K562 (cell line): ENCODE measurements around the gene HLCS. TPM values are rescaled to one million over a fixed set of nuclear protein-coding genes. Genes with fewer than 3 reads are reported as not detected.

Experiments used
- CC2D1A ChIP-seq: fragments of 450-650 bp; IDR thresholded peaks from 2 replicates; pipeline ENCODE4 v1.6.1; 2017; ENCODE audit warnings: mild to moderate bottlenecking
- CCNT2 ChIP-seq: IDR thresholded peaks from 2 replicates; pipeline ENCODE4 v1.6.1; 2011; ENCODE audit warnings: borderline replicate concordance, low read depth, mild to moderate bottlenecking, moderate library complexity, mixed read lengths, low read length; ENCODE audit not compliant: insufficient read length; ENCODE audit errors: extremely low read depth
- CSDE1 ChIP-seq, 2 experiments: fragments of 450-650 bp; IDR thresholded peaks; 2 replicates each; pipeline ENCODE4 v1.6.1; 2016; ENCODE audit warnings: mild to moderate bottlenecking in 1 of 2
- E2F1 ChIP-seq: sonication (generic); formaldehyde crosslinking; IDR thresholded peaks from 2 replicates; pipeline ENCODE4 v1.8.1; 2023; ENCODE audit warnings: mild to moderate bottlenecking, missing genetic modification reagents, moderate library complexity
- ETV5 ChIP-seq: sonication (generic); formaldehyde crosslinking; IDR thresholded peaks from 2 replicates; pipeline ENCODE4 v1.4.0; 2020; ENCODE audit warnings: low read depth, mild to moderate bottlenecking, missing genetic modification reagents
- HCFC1 ChIP-seq: IDR thresholded peaks from 2 replicates; pipeline ENCODE4 v1.6.1; 2012; ENCODE audit warnings: low read depth, low read length, improper control_type of control experiment
- HDAC6 ChIP-seq: IDR thresholded peaks from 2 replicates; pipeline ENCODE4 v1.6.1; 2012; ENCODE audit warnings: low read depth, mild to moderate bottlenecking, control low read depth, inconsistent platforms, low read length, moderate library complexity
- ILF3 ChIP-seq: fragments of 450-650 bp; IDR thresholded peaks from 2 replicates; pipeline ENCODE4 v1.6.1; 2018; ENCODE audit warnings: antibody characterized with exemption, mild to moderate bottlenecking, moderate library complexity, borderline replicate concordance
- JUNB ChIP-seq: fragments of 450-650 bp; formaldehyde crosslinking; conservative IDR thresholded peaks from 2 replicates; pipeline ENCODE4 v1.4.0; 2020; ENCODE audit warnings: mild to moderate bottlenecking
- MBD1 ChIP-seq: fragments of 250-450 bp; sonication (Bioruptor Pico); IDR thresholded peaks from 2 replicates; pipeline ENCODE4 v1.8.0; 2022; ENCODE audit warnings: inconsistent platforms
- MCM7 ChIP-seq, 2 experiments: fragments of 450-650 bp; IDR thresholded peaks; 2 replicates each; pipeline ENCODE4 v1.6.1; 2016 to 2018
- MYBL2 ChIP-seq, 2 experiments: fragments of 450-650 bp in 1 of 2; sonication (generic) in 1 of 2; formaldehyde crosslinking in 1 of 2; IDR thresholded peaks; 2 replicates each; pipeline versions ENCODE4 v1.6.1 to v1.8.1; 2017 to 2022; ENCODE audit warnings: borderline replicate concordance in 1 of 2, inconsistent platforms in 1 of 2, low read depth in 1 of 2, mild to moderate bottlenecking in 1 of 2, missing genetic modification reagents in 1 of 2, moderate library complexity in 1 of 2
- NUFIP1 ChIP-seq: fragments of 450-650 bp; IDR thresholded peaks from 2 replicates; pipeline ENCODE4 v1.6.1; 2018; ENCODE audit not compliant: partially characterized antibody
- PBX2 ChIP-seq, 2 experiments: IDR thresholded peaks in 1 of 2; conservative IDR thresholded peaks in 1 of 2; 2 replicates each; pipeline ENCODE4 v1.6.1; 2016; ENCODE audit warnings: low read depth in 2 of 2, mild to moderate bottlenecking in 1 of 2, missing compliant biosample characterization in 1 of 2, missing genetic modification characterization in 1 of 2, moderate library complexity in 1 of 2
- POLR3A ChIP-seq: IDR thresholded peaks from 2 replicates; pipeline ENCODE4 v1.6.1; 2011; ENCODE audit warnings: borderline replicate concordance, mild to moderate bottlenecking, moderate library complexity; ENCODE audit not compliant: insufficient read length, insufficient read depth; ENCODE audit errors: extremely low read depth
- RAD51 ChIP-seq: fragments of 450-650 bp; IDR thresholded peaks from 2 replicates; pipeline ENCODE4 v1.7.1; 2016; ENCODE audit warnings: low read depth, mild to moderate bottlenecking, borderline replicate concordance
- RFX1 ChIP-seq: fragments of 450-650 bp; IDR thresholded peaks from 2 replicates; pipeline ENCODE4 v1.6.1; 2016; ENCODE audit warnings: mild to moderate bottlenecking, moderate library complexity
- TAF1 ChIP-seq: IDR thresholded peaks from 2 replicates; pipeline ENCODE4 v1.6.1; 2011; ENCODE audit warnings: mild to moderate bottlenecking, low read length, moderate library complexity; ENCODE audit not compliant: insufficient read depth, control insufficient read depth, severe bottlenecking; ENCODE audit errors: extremely low read depth
- USF2 ChIP-seq: sonication (generic); formaldehyde crosslinking; IDR thresholded peaks from 2 replicates; pipeline ENCODE4 v1.5.0; 2020; ENCODE audit warnings: missing genetic modification reagents
- XRCC5 ChIP-seq: fragments of 200-400 bp; formaldehyde crosslinking; IDR thresholded peaks from 2 replicates; pipeline ENCODE4 v1.6.1; 2017; ENCODE audit warnings: low read depth, mild to moderate bottlenecking, low read length
- polyA plus RNA-seq, 8 experiments: library from polyadenylated mRNA; depleted of rRNA in 4 of 8; stranded (reverse) in 5 of 8; unstranded in 3 of 8; fragments of >200 nt; fragmentation: Nextera tagmentation in 2 of 8; fragmentation: Illumina TruSeq in 1 of 8; extraction: Ambion mirVana in 2 of 8; extraction: Trizol in 1 of 8; gene quantifications; 2 replicates each; pipeline versions ENCODE4 v1.2.1 to v1.2.3, GENCODE V29; 2011 to 2014; ENCODE audit warnings: inconsistent platforms in 1 of 8, missing spikeins in 1 of 8
- total RNA-seq, 7 experiments: library from RNA; depleted of rRNA in 6 of 7; stranded (reverse); fragments of >200 nt in 6 of 7; fragmentation: Illumina TruSeq in 2 of 7; extraction: Trizol in 2 of 7; gene quantifications; 2 replicates each; pipeline versions ENCODE4 v1.2.1 to v1.2.3, GENCODE V29; 2011 to 2021; ENCODE audit warnings: low replicate concordance in 1 of 7

Gene HLCS
- total and polyA plus RNA-seq, 9 of the 15 experiments (the other 6 are each of a cell fraction or from before 2014, with no cell fraction given): 3.0 to 21.5 (median 17.1) TPM

GRCh38 chr21:36989699-36990507 is 23.4 kb upstream of the HLCS start (continued):
- TF ChIP-seq MYBL2 (IDR thresholded peaks at IDR 0.05; ENCODE audit: low read depth): no peak
- TF ChIP-seq MYBL2 (CRISPR knock-in tag; IDR thresholded peaks at IDR 0.05; ENCODE audit: borderline replicate concordance): no peak
- peak in 1 of 2 experiments; percentile 57; a peak in 1 of 4 replicates for TF ChIP-seq CSDE1 (IDR thresholded peaks at IDR 0.05)
- TF ChIP-seq USF2: no peak
- TF ChIP-seq RFX1: no peak
- no peak for TF ChIP-seq POLR3A
- TF ChIP-seq NUFIP1: peak; percentile 48
- TF ChIP-seq PBX2 (CRISPR knock-in tag; IDR thresholded peaks at IDR 0.05; ENCODE audit: low read depth): no peak
- TF ChIP-seq PBX2 (tag; conservative IDR thresholded peaks at IDR 0.05; ENCODE audit: low read depth): no peak
- TF ChIP-seq CC2D1A: no peak
- peak; percentile 92 for TF ChIP-seq ETV5 (CRISPR knock-in tag)
- peak; percentile 50; the same call in 1 of the 2 replicates for TF ChIP-seq HCFC1
- TF ChIP-seq ILF3: peak; percentile 95; the same call in 1 of the 2 replicates
- no peak for TF ChIP-seq JUNB (CRISPR knock-in tag)
- TF ChIP-seq TAF1: no peak
- 0 out of 2 replicates have a peak, but pooled peaks have one; percentile 70 for TF ChIP-seq XRCC5
- no peak for TF ChIP-seq HDAC6
- no peak for TF ChIP-seq MBD1 (CRISPR knock-in tag)
- peak; percentile 69 for TF ChIP-seq E2F1 (CRISPR knock-in tag)
- TF ChIP-seq CCNT2: peak; percentile 83
- no peak for TF ChIP-seq RAD51
- no peak for TF ChIP-seq MCM7 (IDR thresholded peaks at IDR 0.05)
